ENCODE data around the gene SPSB1.

DNA sequence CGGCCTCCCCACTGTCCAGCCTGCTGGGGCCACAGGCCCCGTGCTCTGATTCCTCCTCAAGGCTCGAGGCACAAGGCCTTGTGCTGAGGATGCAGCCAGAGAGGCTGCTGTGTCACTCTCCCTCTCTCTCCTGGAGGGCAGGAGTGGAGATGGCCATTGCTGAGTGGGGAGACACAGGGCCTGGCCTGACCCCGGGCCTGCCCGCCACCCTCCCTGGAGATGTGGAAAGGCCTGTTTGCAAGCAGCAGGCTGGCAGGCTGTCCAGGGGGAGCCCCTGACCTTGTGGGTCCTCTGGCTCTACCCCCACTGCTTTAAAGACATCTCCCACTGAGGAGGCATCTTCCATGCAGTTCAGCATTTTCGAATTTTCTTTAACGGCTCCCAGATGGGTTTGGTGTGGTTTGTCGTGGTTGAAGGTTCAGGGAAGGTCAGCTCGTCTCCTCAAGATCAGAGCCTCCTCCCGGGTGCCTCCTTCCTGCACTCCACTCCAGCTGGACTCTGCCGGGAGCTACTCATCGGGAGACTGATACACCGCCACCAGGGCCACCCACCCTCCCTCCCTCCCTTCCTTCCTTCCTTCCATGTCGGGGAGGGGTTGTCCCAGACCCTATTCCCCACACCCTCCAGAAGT, 69.1 kb downstream of the SPSB1 start:
- no peak for TF ChIP-seq EZH2 (IDR thresholded peaks at IDR 0.05; ENCODE audit: low read length)
- TF ChIP-seq, protein P1, sequence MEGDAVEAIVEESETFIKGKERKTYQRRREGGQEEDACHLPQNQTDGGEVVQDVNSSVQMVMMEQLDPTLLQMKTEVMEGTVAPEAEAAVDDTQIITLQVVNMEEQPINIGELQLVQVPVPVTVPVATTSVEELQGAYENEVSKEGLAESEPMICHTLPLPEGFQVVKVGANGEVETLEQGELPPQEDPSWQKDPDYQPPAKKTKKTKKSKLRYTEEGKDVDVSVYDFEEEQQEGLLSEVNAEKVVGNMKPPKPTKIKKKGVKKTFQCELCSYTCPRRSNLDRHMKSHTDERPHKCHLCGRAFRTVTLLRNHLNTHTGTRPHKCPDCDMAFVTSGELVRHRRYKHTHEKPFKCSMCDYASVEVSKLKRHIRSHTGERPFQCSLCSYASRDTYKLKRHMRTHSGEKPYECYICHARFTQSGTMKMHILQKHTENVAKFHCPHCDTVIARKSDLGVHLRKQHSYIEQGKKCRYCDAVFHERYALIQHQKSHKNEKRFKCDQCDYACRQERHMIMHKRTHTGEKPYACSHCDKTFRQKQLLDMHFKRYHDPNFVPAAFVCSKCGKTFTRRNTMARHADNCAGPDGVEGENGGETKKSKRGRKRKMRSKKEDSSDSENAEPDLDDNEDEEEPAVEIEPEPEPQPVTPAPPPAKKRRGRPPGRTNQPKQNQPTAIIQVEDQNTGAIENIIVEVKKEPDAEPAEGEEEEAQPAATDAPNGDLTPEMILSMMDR (optimal IDR thresholded peaks at IDR 0.05 in 1 of 3, IDR thresholded peaks at IDR 0.05 in 1 of 3, conservative IDR thresholded peaks at IDR 0.05 in 1 of 3; ENCODE audit: extremely low read depth in 1 of 3, insufficient read depth in 2 of 3, low read length in 3 of 3) = no peak

Measured in keratinocyte (primary cell).